Tibial artery (tissue), 4 donors: Measurements from ENCODE around the gene LRRC49.
"Not testable (repeated sequence)": the region's sequence is repeated elsewhere in the genome, so short reads cannot be mapped to it uniquely, and the experiment has no call there.

Source experiments
- DNase-seq, 2 donors: peaks; one replicate each; pipeline ENCODE4 v3.0.0-alpha.2; 2019
- H3K27ac ChIP-seq, 2 donors: fragments of 200-600 bp; sonication (generic) in 1 of 2; 1 replicate in 1 of 2; 2 replicates in 1 of 2; pipeline ENCODE4 v1.5.1; 2018 to 2019; ENCODE audit warnings: mild to moderate bottlenecking in 1 of 2
- H3K27me3 ChIP-seq, 2 donors: fragments of 200-600 bp; sonication (generic) in 1 of 2; one replicate each; pipeline versions ENCODE4 v1.5.1 to v1.6.0; 2016 to 2019
- H3K36me3 ChIP-seq, 3 donors: fragments of 200-600 bp; sonication (generic) in 2 of 3; one replicate each; pipeline ENCODE4 v1.5.1; 2016 to 2019; ENCODE audit warnings: mild to moderate bottlenecking in 2 of 3
- H3K4me1 ChIP-seq, 4 donors: fragments of 200-600 bp; sonication (generic) in 2 of 4; 1 replicate in 3 of 4; 2 replicates in 1 of 4; pipeline ENCODE4 v1.5.1; 2016 to 2019
- H3K4me3 ChIP-seq, 2 donors: fragments of 200-600 bp; sonication (generic) in 1 of 2; 1 replicate in 1 of 2; 2 replicates in 1 of 2; pipeline ENCODE4 v1.5.1; 2018 to 2019; ENCODE audit warnings: mild to moderate bottlenecking in 2 of 2
- H3K9me3 ChIP-seq, 3 donors: fragments of 200-600 bp; sonication (generic) in 1 of 3; one replicate each; pipeline ENCODE4 v1.5.1; 2016 to 2019
- intact Hi-C: fragments of 100-400 bp; cut with DNase I; formaldehyde crosslinking; loops from one replicate; pipeline ENCODE4 v1.15.0; 2023; ENCODE audit warnings: low total_unique reads
- TF ChIP-seq, protein P1 (sequence below), 2 experiments: fragments of 200-600 bp in 1 of 2; fragments of 450-650 bp in 1 of 2; IDR thresholded peaks; one replicate each; pipeline ENCODE4 v1.5.1; 2017 to 2019; ENCODE audit warnings: antibody characterized with exemption in 2 of 2, mild to moderate bottlenecking in 1 of 2, moderate library complexity in 1 of 2

Gene LRRC49

GRCh38 chr15:71013446-71013845, 120.8 kb downstream of the LRRC49 start:
- Histone ChIP-seq H3K4me3 (no peak overlapping the region), H3K4me1 (no peaks in the 10 kb centered on the region), H3K9me3 (no peaks in the 10 kb centered on the region), H3K36me3 (peaks cover 0 to 2% (median 0%) of the 10 kb centered on the region in 3 donors), H3K27me3 (no peaks in the 10 kb centered on the region), H3K27ac (no peak overlapping the region)
- intact Hi-C loops = loop anchor here (10.0 kb wide), 2 partner anchors 101 to 431 kb away; partner anchors contain the start of gene THSD4
- TF ChIP-seq, protein P1, sequence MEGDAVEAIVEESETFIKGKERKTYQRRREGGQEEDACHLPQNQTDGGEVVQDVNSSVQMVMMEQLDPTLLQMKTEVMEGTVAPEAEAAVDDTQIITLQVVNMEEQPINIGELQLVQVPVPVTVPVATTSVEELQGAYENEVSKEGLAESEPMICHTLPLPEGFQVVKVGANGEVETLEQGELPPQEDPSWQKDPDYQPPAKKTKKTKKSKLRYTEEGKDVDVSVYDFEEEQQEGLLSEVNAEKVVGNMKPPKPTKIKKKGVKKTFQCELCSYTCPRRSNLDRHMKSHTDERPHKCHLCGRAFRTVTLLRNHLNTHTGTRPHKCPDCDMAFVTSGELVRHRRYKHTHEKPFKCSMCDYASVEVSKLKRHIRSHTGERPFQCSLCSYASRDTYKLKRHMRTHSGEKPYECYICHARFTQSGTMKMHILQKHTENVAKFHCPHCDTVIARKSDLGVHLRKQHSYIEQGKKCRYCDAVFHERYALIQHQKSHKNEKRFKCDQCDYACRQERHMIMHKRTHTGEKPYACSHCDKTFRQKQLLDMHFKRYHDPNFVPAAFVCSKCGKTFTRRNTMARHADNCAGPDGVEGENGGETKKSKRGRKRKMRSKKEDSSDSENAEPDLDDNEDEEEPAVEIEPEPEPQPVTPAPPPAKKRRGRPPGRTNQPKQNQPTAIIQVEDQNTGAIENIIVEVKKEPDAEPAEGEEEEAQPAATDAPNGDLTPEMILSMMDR (IDR thresholded peaks at IDR 0.05) = no peak
- DNase-seq = no peak

DNA sequence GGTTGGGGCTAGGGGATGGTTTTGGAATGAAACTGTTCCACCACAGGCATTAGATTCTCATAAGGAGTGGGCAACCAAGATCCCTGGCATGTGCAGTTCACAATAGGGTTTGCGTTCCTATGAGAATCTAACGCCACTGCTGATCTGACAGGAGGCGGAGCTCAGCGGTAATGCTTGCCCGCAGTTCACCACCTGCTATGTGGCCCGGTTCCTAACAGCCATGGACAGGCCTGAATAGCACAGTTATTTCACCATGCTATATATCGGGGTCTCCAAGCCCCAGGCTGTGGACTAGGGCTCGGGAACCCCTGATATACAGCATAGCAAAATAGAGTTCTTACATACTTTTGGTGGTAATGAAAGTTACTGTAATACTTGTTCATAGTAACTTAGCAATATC, 122.7 kb downstream of the LRRC49 start:
- no peak for DNase-seq
- intact Hi-C loops = loop anchor here (10.0 kb wide), 2 partner anchors 99 to 429 kb away; partner anchors contain the start of gene THSD4
- Histone ChIP-seq H3K27ac (no peak overlapping the region), H3K4me1 (no peaks in the 10 kb centered on the region), H3K4me3 (no peak overlapping the region), H3K36me3 (peaks cover under 1 to 15% (median 3%) of the 10 kb centered on the region in 3 donors), H3K9me3 (peaks cover 0 to 9% (median 0%) of the 10 kb centered on the region in 3 donors), H3K27me3 (no peaks in the 10 kb centered on the region)
- TF ChIP-seq, protein P1 (IDR thresholded peaks at IDR 0.05) = no peak

DNA sequence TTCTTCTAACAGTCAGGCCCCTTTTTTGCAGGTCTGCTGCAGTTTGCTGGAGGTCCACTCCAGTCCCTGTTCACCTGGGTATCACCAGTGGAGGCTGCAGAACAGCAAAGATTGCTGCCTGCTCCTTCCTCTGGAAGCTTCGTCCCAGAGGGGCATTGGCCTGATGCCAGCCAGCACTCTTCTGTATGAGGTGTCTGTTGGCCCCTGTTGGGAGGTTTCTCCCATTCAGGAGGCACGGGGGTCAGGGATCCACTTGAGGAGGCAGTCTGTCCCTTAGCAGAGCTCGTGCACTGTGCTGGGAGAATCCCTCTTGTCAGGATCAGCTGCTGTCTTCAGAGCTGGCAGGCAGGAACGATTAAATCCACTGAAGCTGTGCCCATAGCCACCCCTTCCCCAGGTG, 138.6 kb downstream of the LRRC49 start:
- H3K4me1 ChIP-seq, H3K4me3 ChIP-seq, H3K36me3 ChIP-seq, intact Hi-C loops, DNase-seq, H3K9me3 ChIP-seq, H3K27ac ChIP-seq, H3K27me3 ChIP-seq: not testable (repeated sequence)

- H3K4me3 ChIP-seq, intact Hi-C loops, H3K4me1 ChIP-seq, H3K36me3 ChIP-seq, H3K27ac ChIP-seq, DNase-seq, H3K27me3 ChIP-seq, H3K9me3 ChIP-seq: not testable (repeated sequence)
These were observed 142.9 kb downstream of the LRRC49 start for GRCh38 chr15:71035478-71035877.

GRCh38 chr15:71042356-71042922, 149.8 kb downstream of the LRRC49 start:
- TF ChIP-seq, protein P1 (IDR thresholded peaks at IDR 0.05) = no peak
- intact Hi-C loops = no loop called here
- H3K9me3 ChIP-seq = no peaks in the 10 kb centered on the region
- H3K27ac ChIP-seq = no peak overlapping the region
- H3K4me1 ChIP-seq = peaks cover 0 to 5% (median 0%) of the 10 kb centered on the region in 4 donors
- H3K27me3 ChIP-seq = no peaks in the 10 kb centered on the region
- DNase-seq = no peak
- H3K4me3 ChIP-seq = no peak overlapping the region
- peaks cover 0 to 8% (median 0%) of the 10 kb centered on the region in 3 donors for H3K36me3 ChIP-seq

DNA sequence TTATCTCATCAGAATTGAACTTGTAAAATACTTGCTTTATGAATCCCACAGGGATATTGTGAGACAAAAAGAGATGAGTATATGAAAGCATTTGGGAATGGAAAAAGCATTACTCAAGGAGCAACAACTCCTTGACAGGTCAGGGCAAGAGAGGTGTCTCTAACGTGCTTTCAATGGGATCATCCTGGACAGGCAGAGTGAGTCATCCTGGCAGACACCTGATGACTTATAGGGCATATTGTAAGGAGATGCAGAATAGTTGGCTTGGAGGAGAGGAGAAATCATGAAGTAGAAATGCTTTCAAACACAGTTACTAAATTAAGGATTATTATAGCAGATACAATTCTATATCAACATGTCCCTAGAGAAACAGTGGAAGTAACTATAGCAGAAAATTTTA, 150.7 kb downstream of the LRRC49 start:
- no peaks in the 10 kb centered on the region for H3K27me3 ChIP-seq
- TF ChIP-seq, protein P1 (IDR thresholded peaks at IDR 0.05) = no peak
- H3K9me3 ChIP-seq = no peaks in the 10 kb centered on the region
- intact Hi-C loops = no loop called here
- no peak overlapping the region for H3K27ac ChIP-seq
- H3K36me3 ChIP-seq = no peaks in the 10 kb centered on the region
- no peak overlapping the region for H3K4me3 ChIP-seq
- H3K4me1 ChIP-seq = peaks cover 0 to 5% (median 0%) of the 10 kb centered on the region in 4 donors
- no peak for DNase-seq

GRCh38 chr15:71044006-71044405, 151.4 kb downstream of the LRRC49 start:
- TF ChIP-seq, protein P1 (IDR thresholded peaks at IDR 0.05) = no peak
- no peaks in the 10 kb centered on the region for H3K36me3 ChIP-seq
- peaks cover 0 to 5% (median 0%) of the 10 kb centered on the region in 4 donors for H3K4me1 ChIP-seq
- no peaks in the 10 kb centered on the region for H3K27me3 ChIP-seq
- H3K9me3 ChIP-seq = no peaks in the 10 kb centered on the region
- intact Hi-C loops = no loop called here
- no peak for DNase-seq
- H3K27ac ChIP-seq = no peak overlapping the region
- H3K4me3 ChIP-seq = no peak overlapping the region

GRCh38 chr15:71046146-71046545, 153.5 kb downstream of the LRRC49 start:
- H3K36me3 ChIP-seq, H3K4me1 ChIP-seq, intact Hi-C loops, DNase-seq, H3K9me3 ChIP-seq, H3K27me3 ChIP-seq, H3K27ac ChIP-seq, H3K4me3 ChIP-seq: not testable (repeated sequence)
